Measurements from ENCODE around the gene FBXO8. TPM values are rescaled to one million over a fixed set of nuclear protein-coding genes. Genes with fewer than 3 reads are reported as not detected.

FBXO8 gene
- total RNA-seq, 1 donor from 2014 or later, result 14.4 TPM

GRCh38 chr4:174210354-174210753, 73.1 kb downstream of the FBXO8 start:
- no peak for DNase-seq (ENCODE audit: low read depth)
- Histone ChIP-seq H3K4me3 (ENCODE audit: low read depth, low read length) (no peak overlapping the region), H3K27me3 (ENCODE audit: control insufficient read depth, insufficient read depth, low read length) (peaks cover 34% of the 10 kb centered on the region), H3K36me3 (ENCODE audit: control insufficient read depth, insufficient read depth, low read length) (no peaks in the 10 kb centered on the region)
- TF ChIP-seq, protein P1, sequence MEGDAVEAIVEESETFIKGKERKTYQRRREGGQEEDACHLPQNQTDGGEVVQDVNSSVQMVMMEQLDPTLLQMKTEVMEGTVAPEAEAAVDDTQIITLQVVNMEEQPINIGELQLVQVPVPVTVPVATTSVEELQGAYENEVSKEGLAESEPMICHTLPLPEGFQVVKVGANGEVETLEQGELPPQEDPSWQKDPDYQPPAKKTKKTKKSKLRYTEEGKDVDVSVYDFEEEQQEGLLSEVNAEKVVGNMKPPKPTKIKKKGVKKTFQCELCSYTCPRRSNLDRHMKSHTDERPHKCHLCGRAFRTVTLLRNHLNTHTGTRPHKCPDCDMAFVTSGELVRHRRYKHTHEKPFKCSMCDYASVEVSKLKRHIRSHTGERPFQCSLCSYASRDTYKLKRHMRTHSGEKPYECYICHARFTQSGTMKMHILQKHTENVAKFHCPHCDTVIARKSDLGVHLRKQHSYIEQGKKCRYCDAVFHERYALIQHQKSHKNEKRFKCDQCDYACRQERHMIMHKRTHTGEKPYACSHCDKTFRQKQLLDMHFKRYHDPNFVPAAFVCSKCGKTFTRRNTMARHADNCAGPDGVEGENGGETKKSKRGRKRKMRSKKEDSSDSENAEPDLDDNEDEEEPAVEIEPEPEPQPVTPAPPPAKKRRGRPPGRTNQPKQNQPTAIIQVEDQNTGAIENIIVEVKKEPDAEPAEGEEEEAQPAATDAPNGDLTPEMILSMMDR (IDR thresholded peaks at IDR 0.05; ENCODE audit: insufficient read depth, low read length, poor library complexity, severe bottlenecking), result no peak

DNA sequence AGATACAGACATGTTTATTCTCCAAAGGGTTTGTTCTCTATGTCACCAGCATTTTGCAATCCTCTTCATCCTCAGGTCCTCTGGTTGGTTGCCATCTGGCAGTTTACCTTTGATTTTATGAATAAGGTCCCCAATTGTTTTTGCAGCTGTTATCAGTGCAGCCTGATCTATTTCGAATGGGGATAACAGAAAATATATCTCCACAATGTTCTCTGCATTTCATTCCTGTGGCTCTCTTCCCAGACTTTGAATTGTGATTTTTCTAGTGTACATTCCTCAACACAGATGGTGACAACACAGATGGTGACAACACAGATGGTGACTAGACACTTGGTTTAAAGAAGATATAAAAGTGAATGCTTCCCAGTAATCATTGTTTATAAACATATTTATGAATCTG, 74.1 kb downstream of the FBXO8 start:
- Histone ChIP-seq H3K36me3 (ENCODE audit: control insufficient read depth, insufficient read depth, low read length) (no peaks in the 10 kb centered on the region), H3K27me3 (ENCODE audit: control insufficient read depth, insufficient read depth, low read length) (peaks cover 29% of the 10 kb centered on the region), H3K4me3 (ENCODE audit: low read depth, low read length) (no peak overlapping the region)
- TF ChIP-seq, protein P1 (IDR thresholded peaks at IDR 0.05; ENCODE audit: insufficient read depth, low read length, poor library complexity, severe bottlenecking), result no peak
- DNase-seq (ENCODE audit: low read depth), result no peak

DNA sequence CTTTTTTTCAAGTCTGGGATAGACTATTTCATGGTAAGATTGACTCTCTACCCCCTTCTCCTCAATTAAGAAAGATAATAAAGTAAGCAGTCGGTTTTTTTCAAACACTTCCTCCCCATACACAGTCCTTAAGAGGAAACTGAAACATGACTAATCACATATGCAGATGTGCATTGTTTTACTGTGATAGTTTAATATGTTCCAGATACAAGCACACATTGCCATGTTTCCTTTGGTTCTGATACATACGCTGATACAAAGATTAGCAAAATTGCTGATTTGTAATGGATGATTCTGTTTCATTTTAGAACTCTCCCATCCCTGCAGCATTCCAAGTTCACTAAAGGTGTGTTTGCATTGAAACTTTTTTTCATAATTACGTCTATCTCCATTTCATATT, 76.1 kb downstream of the FBXO8 start:
- TF ChIP-seq, protein P1 (IDR thresholded peaks at IDR 0.05; ENCODE audit: insufficient read depth, low read length, poor library complexity, severe bottlenecking), result no peak
- no peak for DNase-seq (ENCODE audit: low read depth)
- Histone ChIP-seq H3K27me3 (ENCODE audit: control insufficient read depth, insufficient read depth, low read length) (peaks cover 13% of the 10 kb centered on the region), H3K36me3 (ENCODE audit: control insufficient read depth, insufficient read depth, low read length) (no peaks in the 10 kb centered on the region), H3K4me3 (ENCODE audit: low read depth, low read length) (no peak overlapping the region)

DNA sequence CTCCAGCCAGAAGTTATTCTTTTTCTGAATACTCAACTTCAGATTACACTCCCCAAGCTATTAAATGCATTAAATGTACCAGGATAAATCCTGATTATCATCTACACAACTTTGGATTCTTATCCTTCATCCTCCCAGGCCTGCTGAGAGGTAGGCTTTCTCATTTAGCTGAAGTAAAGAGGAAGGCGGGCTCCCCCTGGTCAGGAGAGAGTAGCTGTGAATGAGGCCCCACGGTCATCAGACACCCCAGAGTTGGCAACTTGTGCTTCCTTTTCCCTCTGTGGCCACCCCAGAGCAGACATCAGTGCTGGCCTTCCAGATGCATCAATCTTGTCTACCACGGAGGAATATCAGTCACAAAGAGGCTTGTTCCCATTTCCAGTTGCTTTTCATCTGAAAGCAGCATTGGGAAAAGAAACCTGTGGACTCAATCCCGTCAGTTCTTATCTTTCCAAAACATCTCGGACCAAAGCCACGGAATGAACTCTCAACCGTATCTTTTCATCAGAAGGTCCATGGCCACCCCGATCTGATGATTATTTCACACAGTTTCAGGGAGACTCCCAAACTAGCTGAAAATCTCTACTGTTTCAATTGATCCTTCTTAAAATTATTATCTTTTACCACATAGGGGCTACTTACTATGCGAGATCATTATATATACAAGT, 79.2 kb downstream of the FBXO8 start:
- Histone ChIP-seq H3K27me3 (ENCODE audit: control insufficient read depth, insufficient read depth, low read length) (peaks cover 3% of the 10 kb centered on the region), H3K36me3 (ENCODE audit: control insufficient read depth, insufficient read depth, low read length) (no peaks in the 10 kb centered on the region), H3K4me3 (ENCODE audit: low read depth, low read length) (no peak overlapping the region)
- TF ChIP-seq, protein P1 (IDR thresholded peaks at IDR 0.05; ENCODE audit: insufficient read depth, low read length, poor library complexity, severe bottlenecking), result no peak
- DNase-seq (ENCODE audit: low read depth), result no peak

DNA sequence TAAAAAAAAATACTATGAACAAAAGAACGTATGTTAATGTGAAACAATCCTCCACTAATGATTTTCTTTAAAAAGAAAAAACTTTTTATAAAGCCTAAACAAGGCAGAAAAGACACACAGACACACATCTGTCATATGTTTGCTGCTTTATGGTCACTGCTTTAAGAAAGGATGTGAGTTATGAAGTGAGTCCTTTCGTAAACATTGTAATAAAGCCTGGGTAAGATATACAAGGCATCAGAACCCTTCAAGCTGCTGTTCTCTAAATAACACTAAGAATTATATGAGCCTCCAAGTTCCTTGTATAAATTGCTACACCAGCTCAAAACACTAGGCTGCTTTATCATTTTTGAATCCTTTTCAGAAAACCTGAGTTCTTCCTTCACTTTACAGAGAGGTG, 81.6 kb downstream of the FBXO8 start:
- no peaks in the 10 kb centered on the region for H3K36me3 ChIP-seq (ENCODE audit: control insufficient read depth, insufficient read depth, low read length)
- TF ChIP-seq, protein P1 (IDR thresholded peaks at IDR 0.05; ENCODE audit: insufficient read depth, low read length, poor library complexity, severe bottlenecking), result no peak
- peaks cover 3% of the 10 kb centered on the region for H3K27me3 ChIP-seq (ENCODE audit: control insufficient read depth, insufficient read depth, low read length)
- no peak overlapping the region for H3K4me3 ChIP-seq (ENCODE audit: low read depth, low read length)
- DNase-seq (ENCODE audit: low read depth), result no peak

DNA sequence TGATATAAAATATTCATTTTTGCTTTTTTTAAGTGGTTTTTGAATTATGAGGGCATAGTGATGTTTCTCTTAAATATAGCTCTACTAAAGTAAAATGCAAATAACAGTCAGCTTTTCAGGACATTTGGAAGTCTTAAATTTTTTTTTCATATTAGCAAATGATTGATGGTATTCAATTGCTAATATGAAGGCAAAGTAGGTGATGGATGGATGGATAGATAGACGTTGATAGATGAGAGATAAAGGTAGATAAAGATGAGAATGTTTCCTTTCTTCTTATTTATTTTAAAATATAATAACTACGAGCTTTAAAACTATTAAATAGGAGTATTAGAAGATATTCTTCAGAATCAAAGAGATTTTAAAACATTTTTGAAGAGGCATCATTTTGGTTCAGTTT, 83.7 kb downstream of the FBXO8 start:
- Histone ChIP-seq H3K27me3 (ENCODE audit: control insufficient read depth, insufficient read depth, low read length) (peaks cover 3% of the 10 kb centered on the region), H3K4me3 (ENCODE audit: low read depth, low read length) (no peak overlapping the region), H3K36me3 (ENCODE audit: control insufficient read depth, insufficient read depth, low read length) (no peaks in the 10 kb centered on the region)
- DNase-seq (ENCODE audit: low read depth), result no peak
- TF ChIP-seq, protein P1 (IDR thresholded peaks at IDR 0.05; ENCODE audit: insufficient read depth, low read length, poor library complexity, severe bottlenecking), result no peak
